ENCODE measurements around the gene KSR2.

DNA sequence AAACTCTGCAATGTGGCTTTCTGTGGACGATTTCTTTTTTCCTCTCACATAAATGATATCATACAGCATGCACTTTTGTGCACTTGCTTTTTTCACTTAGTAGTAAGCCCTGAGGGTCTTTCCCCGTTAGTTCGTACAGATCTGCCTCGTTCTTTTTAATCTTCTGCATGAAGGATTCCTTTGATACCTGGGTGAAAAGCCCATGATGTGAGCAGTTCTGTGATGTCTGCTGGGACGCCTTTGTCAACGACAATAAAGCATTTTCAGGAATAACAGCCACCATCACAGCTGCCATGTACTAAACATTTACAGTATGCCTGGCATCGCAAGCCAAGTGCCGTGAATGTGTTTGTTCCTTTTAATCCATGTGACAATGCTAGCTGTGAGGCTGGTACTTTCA, 99.2 kb downstream of the KSR2 start:
- no peak for TF ChIP-seq POLR2AphosphoS5 (IDR thresholded peaks at IDR 0.05; ENCODE audit: borderline replicate concordance, low read depth, low read length)
- no peak for TF ChIP-seq EZH2 (IDR thresholded peaks at IDR 0.05)
- no peak for TF ChIP-seq FOXP2 (optimal IDR thresholded peaks at IDR 0.05; ENCODE audit: control extremely low read depth, extremely low read length, insufficient read depth)

Measured in SK-N-MC (cell line).